ENCODE measurements around the gene MORF4L2. TPM values are rescaled to one million over a fixed set of nuclear protein-coding genes. Genes with fewer than 3 reads are reported as not detected.

The MORF4L2 gene
- total RNA-seq: 100 to 1,000 TPM; 108 to 110 TPM

DNA sequence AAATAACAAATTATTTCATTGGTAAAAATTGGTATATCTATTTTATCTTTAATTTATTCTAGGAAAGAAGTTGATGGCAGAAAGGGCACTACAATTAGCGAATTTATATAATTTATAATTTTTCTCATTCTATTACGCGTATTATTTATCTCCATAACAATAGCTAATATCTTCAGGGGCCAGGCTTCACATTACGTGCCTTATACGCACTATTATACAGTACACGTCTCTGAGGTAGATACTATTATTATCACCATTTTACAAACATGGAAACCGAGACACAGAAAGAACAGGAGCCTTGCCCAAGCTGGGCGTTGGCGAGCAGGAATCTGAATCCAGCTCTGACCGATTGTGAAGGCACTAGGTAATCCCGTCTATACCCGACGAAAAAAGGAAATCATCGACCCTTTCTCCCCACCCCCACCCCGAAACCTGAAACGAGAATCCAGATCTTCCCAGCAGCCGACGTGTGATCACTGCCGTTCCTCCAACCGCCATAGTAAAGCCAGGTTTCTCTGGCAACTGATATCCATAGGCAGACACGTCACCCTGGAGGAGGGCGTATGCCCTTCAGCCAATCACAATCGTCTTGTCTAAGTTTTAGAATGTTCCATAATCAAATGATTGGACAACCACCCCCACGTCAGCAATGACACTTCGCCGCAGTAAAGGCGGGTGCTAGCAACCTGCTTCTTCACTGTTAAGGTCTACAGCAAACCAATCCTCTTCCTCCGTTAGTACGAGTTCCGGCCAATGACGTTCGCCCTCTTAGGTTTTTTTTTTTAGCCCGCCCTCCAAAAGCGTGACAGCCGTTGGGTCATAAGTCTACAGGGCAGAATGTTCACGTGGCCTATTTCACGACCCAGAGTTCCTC, at the start of gene MORF4L2:
Gene MORF4L2, minus strand, starts transcription at position 501 of the 874 bp plus-strand sequence. CDS start 9,672 bp downstream, outside the sequence.

DNA sequence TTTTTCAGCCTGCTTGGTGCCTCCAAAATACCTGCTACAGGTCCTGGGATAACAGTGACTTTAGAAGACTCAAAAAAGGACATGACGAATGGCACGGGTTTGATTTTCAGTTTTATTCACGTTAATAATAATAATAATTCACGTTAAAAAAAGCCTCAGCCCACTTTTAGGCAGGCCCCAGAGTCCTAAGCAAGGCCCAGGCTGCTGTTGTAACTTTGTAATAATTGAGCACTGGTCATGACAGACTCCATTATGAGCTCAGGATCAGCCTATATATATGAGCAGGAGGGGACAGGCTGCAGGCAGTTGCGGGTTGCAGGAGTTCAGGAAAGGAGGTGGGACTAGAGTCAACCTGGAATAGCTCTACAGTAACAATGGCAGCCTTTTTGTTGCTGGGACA, 24.1 kb upstream of the MORF4L2 start, which contains the start of gene TMEM31:
Gene TMEM31, plus strand, starts transcription at position 301 of the 400 bp plus-strand sequence. CDS start 1,350 bp downstream, outside the sequence.

DNA sequence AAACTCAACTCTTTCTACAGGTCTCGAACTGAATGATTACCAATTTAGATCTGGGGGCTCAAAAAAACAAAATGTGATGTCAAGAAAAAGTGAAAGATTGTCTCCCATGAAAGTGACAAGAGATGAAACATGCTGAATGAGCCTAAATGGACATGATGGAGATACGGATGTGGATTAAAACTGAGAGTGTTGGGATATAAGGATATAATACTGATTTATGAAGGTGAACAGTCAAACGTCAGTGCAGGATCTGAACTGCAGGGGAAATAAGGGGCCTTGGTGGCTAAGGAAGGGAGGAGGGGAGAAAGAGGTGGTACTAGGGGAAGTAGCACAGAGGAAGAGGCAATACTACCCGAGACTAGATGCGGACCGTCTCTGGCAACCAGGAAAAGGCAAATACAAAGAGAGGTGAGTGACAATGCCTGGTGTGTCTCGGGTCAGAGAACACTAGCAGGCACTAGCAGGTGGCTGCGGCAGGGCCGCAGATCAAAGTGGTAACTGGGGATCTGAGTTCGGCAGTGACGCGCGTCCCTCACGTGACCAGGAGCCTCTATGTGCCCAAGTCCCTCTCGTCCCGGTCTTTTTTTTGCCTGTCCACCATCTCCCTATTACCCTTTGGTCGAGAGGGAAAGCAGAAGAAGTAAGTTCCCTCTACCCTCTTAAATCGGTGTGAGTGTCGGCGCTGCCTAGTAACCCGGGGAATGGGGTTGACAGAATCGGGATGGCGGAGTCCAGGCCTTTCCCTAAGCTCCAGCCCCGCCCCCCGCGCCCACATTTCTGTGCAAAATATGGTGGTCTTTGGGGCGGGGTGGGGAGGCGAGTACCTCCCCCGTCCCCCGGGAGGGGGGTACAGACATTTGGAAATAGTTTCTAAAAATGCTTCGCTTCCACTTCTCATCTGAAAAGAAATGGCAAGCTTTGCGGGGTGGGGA, 57.8 kb downstream of the MORF4L2 start, which contains the start of gene TCEAL1:
Gene TCEAL1, plus strand, starts transcription at position 590 of the 932 bp plus-strand sequence. CDS start 942 bp downstream, outside the sequence.

Other genes starting within 250 kb of the MORF4L2 start
- under 1 TPM in 1 of 2 experiments, not detected in 1; 0.07 TPM for gene RAB40A, start 167.2 kb downstream of the MORF4L2 start, total RNA-seq
- 1 to 10 TPM; 2.2 to 4.0 TPM for gene TCEAL4, start 101.2 kb downstream of the MORF4L2 start, total RNA-seq
- 1 to 10 TPM; 2.1 to 2.3 TPM for gene TCEAL3, start 78.7 kb downstream of the MORF4L2 start, total RNA-seq
- gene TCEAL1, start 57.7 kb downstream of the MORF4L2 start, total RNA-seq: 1 to 10 TPM; 5.0 to 5.8 TPM
- not detected for gene TMEM31, start 24.2 kb upstream of the MORF4L2 start, total RNA-seq
- gene PLP1, start 90.1 kb upstream of the MORF4L2 start, total RNA-seq: not detected
- under 1 TPM; 0.63 to 0.79 TPM for gene RAB9B, start 145.6 kb upstream of the MORF4L2 start, total RNA-seq